HCT116 (cell line): Measurements from ENCODE around the gene PCID2. TPM values are rescaled to one million over a fixed set of nuclear protein-coding genes. Genes with fewer than 3 reads are reported as not detected.

ENCODE experiments used
- ATAC-seq: fragments of 200-7000 bp; cut with Tn5 transposase; 2 replicates; pipeline ENCODE4 v1.9.1; 2020; ENCODE audit warnings: mild to moderate bottlenecking, moderate library complexity
- BruUV-seq: library from RNA; stranded (reverse); fragments of 400-500 nt; replicated peaks from 2 replicates; lab custom pipeline; 2021; lab: Mats Ljungman, UMichigan
- CTCF ChIA-PET: fragments of 300-600 bp; sonication (Branson Sonifier 250); formaldehyde crosslinking; loops from one replicate; lab custom pipeline; 2021; ENCODE audit warnings: antibody characterized with exemption; lab: Charles Lee
- POLR2A ChIA-PET: fragments of 300-600, 350-600 bp; sonication (Branson Sonifier 250); formaldehyde crosslinking; loops from one replicate; lab custom pipeline; 2021; ENCODE audit warnings: antibody characterized with exemption; lab: Charles Lee
- RAD21 ChIA-PET, 2 experiments: fragments of 300-600 bp; sonication (Branson Sonifier 250); formaldehyde crosslinking; loops; one replicate each; lab custom pipeline; 2023; ENCODE audit warnings: low total read pairs in 2 of 2; ENCODE audit not compliant: uncharacterized antibody in 2 of 2, unreplicated experiment in 2 of 2, low non-redundant PET in 1 of 2; lab: Charles Lee
- DNase-seq: peaks from one replicate; pipeline ENCODE4 v3.0.0-alpha.2; 2010; ENCODE audit warnings: low read depth, low spot score
- H2AFZ ChIP-seq: fragments of 200-600 bp; shearing (Covaris generic), sonication (generic); 2 replicates; pipeline ENCODE4 v1.6.1; 2017; ENCODE audit warnings: low read depth, mixed run types, mixed read lengths, antibody characterized with exemption, low read length; ENCODE audit not compliant: poor library complexity, severe bottlenecking
- H3K27ac ChIP-seq: 2 replicates; pipeline ENCODE4 v1.5.1; 2012; ENCODE audit warnings: low read depth, low read length
- H3K27me3 ChIP-seq: fragments of 200-600 bp; sonication (generic); 2 replicates; pipeline ENCODE4 v1.6.1; 2016; ENCODE audit warnings: mixed run types, low read length, mixed read lengths; ENCODE audit not compliant: insufficient read depth
- H3K36me3 ChIP-seq, 2 experiments: fragments of 200-500 bp in 1 of 2; fragments of 200-600 bp in 1 of 2; sonication (Bioruptor generic) in 1 of 2; sonication (generic) in 1 of 2; 2 replicates each; pipeline versions ENCODE4 v1.5.1 to v1.6.1; 2014 to 2016; ENCODE audit warnings: low read length in 2 of 2, inconsistent platforms in 1 of 2, mixed read lengths in 1 of 2, mixed run types in 1 of 2; ENCODE audit not compliant: insufficient read depth in 2 of 2, control insufficient read depth in 1 of 2
- H3K4me1 ChIP-seq, 2 experiments: fragments of 200-600 bp in 1 of 2; sonication (generic) in 1 of 2; 2 replicates each; pipeline versions ENCODE4 v1.5.1 to v1.6.1; 2012 to 2017; ENCODE audit warnings: low read length in 2 of 2, inconsistent platforms in 1 of 2, mild to moderate bottlenecking in 1 of 2, mixed read lengths in 1 of 2, mixed run types in 1 of 2, moderate library complexity in 1 of 2; ENCODE audit not compliant: insufficient read depth in 2 of 2, control insufficient read depth in 1 of 2
- H3K4me2 ChIP-seq: fragments of 200-600 bp; sonication (generic); 2 replicates; pipeline ENCODE4 v1.6.1; 2017; ENCODE audit warnings: mixed run types, low read length, mixed read lengths
- H3K4me3 ChIP-seq, 2 experiments: fragments of 200-600 bp in 1 of 2; sonication (generic) in 1 of 2; replicated peaks in 1 of 2; 2 replicates each; pipeline ENCODE4 v1.5.1; 2011 to 2016; ENCODE audit warnings: low read length in 2 of 2, control low read depth in 1 of 2, low read depth in 1 of 2, mild to moderate bottlenecking in 1 of 2, mixed read lengths in 1 of 2, mixed run types in 1 of 2
- H3K79me2 ChIP-seq: fragments of 200-600 bp; sonication (generic); 2 replicates; pipeline ENCODE4 v1.6.1; 2017; ENCODE audit warnings: mild to moderate bottlenecking, mixed run types, low read length, moderate library complexity, mixed read lengths; ENCODE audit not compliant: insufficient read depth
- H3K9ac ChIP-seq: fragments of 200-600 bp; sonication (generic); 2 replicates; pipeline ENCODE4 v1.6.1; 2016; ENCODE audit warnings: low read length, mixed read lengths
- H3K9me2 ChIP-seq: fragments of 200-600 bp; sonication (generic), shearing (Covaris generic); 2 replicates; pipeline ENCODE4 v1.6.1; 2017; ENCODE audit warnings: mixed run types, mild to moderate bottlenecking, moderate library complexity; ENCODE audit not compliant: insufficient read depth
- H3K9me3 ChIP-seq, 2 experiments: fragments of 200-500 bp in 1 of 2; fragments of 200-600 bp in 1 of 2; sonication (Bioruptor generic) in 1 of 2; sonication (generic) in 1 of 2; 2 replicates each; pipeline ENCODE4 v1.6.1; 2014 to 2017; ENCODE audit warnings: low read length in 2 of 2, mixed read lengths in 2 of 2, inconsistent platforms in 1 of 2, low read depth in 1 of 2, mild to moderate bottlenecking in 1 of 2, mixed run types in 1 of 2, moderate library complexity in 1 of 2; ENCODE audit not compliant: control insufficient read depth in 1 of 2, insufficient read depth in 1 of 2
- H4K20me1 ChIP-seq: fragments of 200-600 bp; sonication (generic), shearing (Covaris generic); 2 replicates; pipeline ENCODE4 v1.6.1; 2017; ENCODE audit warnings: mixed run types, mild to moderate bottlenecking, moderate library complexity; ENCODE audit not compliant: insufficient read depth
- ELF1 ChIP-seq: IDR thresholded peaks from 2 replicates; pipeline ENCODE4 v1.6.1; 2012; ENCODE audit warnings: low read depth, borderline replicate concordance
- EZH2 ChIP-seq: fragments of 200-600 bp; sonication (generic); IDR thresholded peaks from 2 replicates; pipeline ENCODE4 v1.6.1; 2017; ENCODE audit warnings: antibody characterized with exemption, mixed run types
- FOSL1 ChIP-seq: IDR thresholded peaks from 2 replicates; pipeline ENCODE4 v1.6.1; 2012; ENCODE audit warnings: low read depth
- JUND ChIP-seq: IDR thresholded peaks from 2 replicates; pipeline ENCODE4 v1.6.1; 2012
- MAX ChIP-seq: IDR thresholded peaks from 2 replicates; pipeline ENCODE4 v1.6.1; 2012
- POLR2A ChIP-seq: IDR thresholded peaks from 2 replicates; pipeline ENCODE4 v1.7.0; 2011; ENCODE audit warnings: borderline replicate concordance; ENCODE audit not compliant: insufficient read depth, insufficient read length; ENCODE audit errors: extremely low read depth
- RAD21 ChIP-seq: IDR thresholded peaks from 2 replicates; pipeline ENCODE4 v1.6.1; 2012; ENCODE audit warnings: low read depth, mild to moderate bottlenecking
- YY1 ChIP-seq: IDR thresholded peaks from 2 replicates; pipeline ENCODE4 v1.6.1; 2011; ENCODE audit warnings: low read length, low read depth, moderate library complexity, mild to moderate bottlenecking; ENCODE audit not compliant: insufficient replicate concordance; ENCODE audit errors: extremely low read depth
- ZBTB33 ChIP-seq: IDR thresholded peaks from 2 replicates; pipeline ENCODE4 v1.6.1; 2011; ENCODE audit warnings: mild to moderate bottlenecking, low read length, moderate library complexity; ENCODE audit not compliant: insufficient replicate concordance; ENCODE audit errors: extremely low read depth
- ZNF274 ChIP-seq: fragments of 200-500 bp; sonication (Bioruptor generic); IDR thresholded peaks from 2 replicates; pipeline ENCODE4 v1.6.1; 2014; ENCODE audit warnings: mild to moderate bottlenecking, low read depth, low read length, inconsistent platforms
- intact Hi-C: fragments of 100-400 bp; cut with micrococcal nuclease; formaldehyde crosslinking; loops from 2 replicates; pipeline ENCODE4 v1.10.0; 2022
- total RNA-seq: library from RNA; stranded (reverse); gene quantifications from one replicate; pipeline ENCODE4 v1.2.1, GENCODE V29; 2021; ENCODE audit not compliant: unreplicated experiment
- TF ChIP-seq, protein P1 (sequence below): IDR thresholded peaks from 2 replicates; pipeline ENCODE4 v1.6.1; 2012

The PCID2 gene
- total RNA-seq, 1 experiment from 2014 or later: 73.3 TPM

- Histone ChIP-seq H3K36me3 (peaks cover 0 to 8% of the 10 kb centered on the region in 2 experiments; a peak in 1 of 4 replicates), H3K79me2 (no peaks in the 10 kb centered on the region), H2AFZ (no peak overlapping the region), H3K9me2 (no peaks in the 10 kb centered on the region), H4K20me1 (no peaks in the 10 kb centered on the region), H3K9ac (no peak overlapping the region), H3K9me3 (no peaks in the 10 kb centered on the region), H3K27me3 (peaks cover 3% of the 10 kb centered on the region; the same call in 1 of the 2 replicates), H3K4me2 (no peak overlapping the region), H3K4me1 (no peaks in the 10 kb centered on the region), H3K4me3 (no peak overlapping the region), H3K27ac (no peak overlapping the region)
- CTCF ChIA-PET: no interaction called here
- no peak for ATAC-seq
- RAD21 ChIA-PET: no interaction called here
- intact Hi-C loops: no loop called here
- POLR2A ChIA-PET: no interaction called here
- TF ChIP-seq ZNF274 (no peak), ZBTB33 (no peak), RAD21 (no peak), ELF1 (no peak), YY1 (no peak), MAX (no peak)
- no TSS peak for BruUV-seq
- no peak for DNase-seq
Measured at GRCh38 chr13:113167575-113167974, 40.9 kb downstream of the PCID2 start.

DNA sequence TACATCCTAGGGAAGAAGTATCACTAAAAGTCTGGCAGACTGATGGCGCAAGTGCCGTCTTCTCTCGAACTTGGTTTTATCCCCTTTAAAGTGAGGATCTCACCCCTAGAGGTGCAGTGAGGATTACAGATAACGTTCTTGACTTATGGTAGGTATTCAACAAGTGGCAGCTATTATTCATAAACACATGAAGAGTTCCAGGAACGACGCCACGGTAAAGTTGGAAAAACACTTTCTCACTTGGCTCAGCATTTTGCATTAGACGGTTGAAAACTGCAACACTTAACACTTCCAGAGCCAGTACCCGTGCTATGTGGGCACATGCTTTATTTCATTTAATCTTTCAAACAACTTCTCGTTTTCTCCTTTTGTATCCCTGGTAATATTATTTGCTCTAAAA is 41.3 kb downstream of the PCID2 start:
- CTCF ChIA-PET: no interaction called here
- RAD21 ChIA-PET: no interaction called here
- H4K20me1 ChIP-seq: no peaks in the 10 kb centered on the region
- no peak overlapping the region for H3K4me3 ChIP-seq
- TF ChIP-seq JUND (no peak), MAX (no peak), EZH2 (no peak), FOSL1 (no peak), POLR2A (no peak)
- TF ChIP-seq, protein P1, sequence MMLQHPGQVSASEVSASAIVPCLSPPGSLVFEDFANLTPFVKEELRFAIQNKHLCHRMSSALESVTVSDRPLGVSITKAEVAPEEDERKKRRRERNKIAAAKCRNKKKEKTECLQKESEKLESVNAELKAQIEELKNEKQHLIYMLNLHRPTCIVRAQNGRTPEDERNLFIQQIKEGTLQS: no peak
- intact Hi-C loops: no loop called here
- no peaks in the 10 kb centered on the region for H3K4me1 ChIP-seq
- BruUV-seq: no TSS peak
- H3K4me2 ChIP-seq: no peak overlapping the region
- DNase-seq (no peak), ATAC-seq (no peak)
- POLR2A ChIA-PET: no interaction called here
- no peak overlapping the region for H2AFZ ChIP-seq
- H3K27ac ChIP-seq: no peak overlapping the region
- no peaks in the 10 kb centered on the region for H3K9me3 ChIP-seq
- no peaks in the 10 kb centered on the region for H3K79me2 ChIP-seq
- H3K27me3 ChIP-seq: peaks cover 3% of the 10 kb centered on the region; the same call in 1 of the 2 replicates
- H3K9ac ChIP-seq: no peak overlapping the region
- H3K36me3 ChIP-seq: 0 out of 4 replicates have a peak, but pooled peaks cover 0 to 8% of the 10 kb centered on the region in 2 experiments
- H3K9me2 ChIP-seq: no peaks in the 10 kb centered on the region
